ENCODE results near the gene ALPG.

GRCh38 chr2:232420463-232421188 lies 14.0 kb downstream of the ALPG start:
- TF ChIP-seq NRF1 (conservative IDR thresholded peaks at IDR 0.05 in 1 of 2, IDR thresholded peaks at IDR 0.05 in 1 of 2) (no peak), HMG20A (CRISPR knock-in tag; conservative IDR thresholded peaks at IDR 0.05) (no peak), CTCF (IDR thresholded peaks at IDR 0.05 in 2 of 3, conservative IDR thresholded peaks at IDR 0.05 in 1 of 3; ENCODE audit: insufficient read depth in 2 of 3, low read depth in 1 of 3, low read length in 3 of 3) (no peak), AFF1 (IDR thresholded peaks at IDR 0.05; ENCODE audit: low read depth in 1 of 2, partially characterized antibody in 2 of 2) (no peak), CHD2 (IDR thresholded peaks at IDR 0.05; ENCODE audit: low read depth, low read length) (no peak)
